GM23338 (cell line): ENCODE results near the gene CNTN5. TPM values are rescaled to one million over a fixed set of nuclear protein-coding genes. Genes with fewer than 3 reads are reported as not detected.

Experiments
- ATAC-seq: fragments of 200-7000 bp; cut with Tn5 transposase; 3 replicates; pipeline ENCODE4 v1.9.1; 2020
- DNase-seq: peaks from one replicate; pipeline ENCODE4 v3.0.0-alpha.2; 2015; ENCODE audit warnings: low spot score
- H2AFZ ChIP-seq: fragments of 200-600 bp; sonication (generic); 2 replicates; pipeline ENCODE4 v1.8.0; 2016; ENCODE audit warnings: antibody characterized with exemption, mild to moderate bottlenecking, moderate library complexity
- H3F3A ChIP-seq: fragments of 200-600 bp; sonication (generic); replicated peaks from 2 replicates; pipeline ENCODE4 v1.8.0; 2017; ENCODE audit warnings: antibody characterized with exemption, mixed run types, low read depth
- H3K27ac ChIP-seq: fragments of 200-600 bp; sonication (generic); 2 replicates; pipeline ENCODE4 v1.6.1; 2016; ENCODE audit warnings: low read depth
- H3K27me3 ChIP-seq: fragments of 200-600 bp; sonication (generic); 2 replicates; pipeline ENCODE4 v1.8.0; 2016; ENCODE audit warnings: mild to moderate bottlenecking, mixed run types, moderate library complexity; ENCODE audit not compliant: insufficient read depth
- H3K36me3 ChIP-seq: fragments of 200-600 bp; sonication (generic); 2 replicates; pipeline ENCODE4 v1.8.0; 2016; ENCODE audit warnings: mild to moderate bottlenecking; ENCODE audit not compliant: insufficient read depth
- H3K4me1 ChIP-seq: fragments of 200-600 bp; sonication (generic); 2 replicates; pipeline ENCODE4 v1.8.0; 2016; ENCODE audit warnings: mild to moderate bottlenecking, moderate library complexity; ENCODE audit not compliant: insufficient read depth
- H3K4me2 ChIP-seq: fragments of 200-600 bp; sonication (generic); 2 replicates; pipeline ENCODE4 v1.7.1; 2017; ENCODE audit warnings: mixed run types
- H3K4me3 ChIP-seq: fragments of 200-600 bp; sonication (generic); 2 replicates; pipeline ENCODE4 v1.6.1; 2016; ENCODE audit warnings: mixed run types
- H3K79me2 ChIP-seq: fragments of 200-600 bp; sonication (generic); replicated peaks from 2 replicates; pipeline ENCODE4 v1.8.0; 2017; ENCODE audit warnings: mild to moderate bottlenecking; ENCODE audit not compliant: insufficient read depth
- H3K9me2 ChIP-seq: fragments of 200-600 bp; sonication (generic); 2 replicates; pipeline ENCODE4 v1.8.0; 2017; ENCODE audit not compliant: insufficient read depth
- H4K20me1 ChIP-seq: fragments of 200-600 bp; sonication (generic); replicated peaks from 2 replicates; pipeline ENCODE4 v1.8.0; 2017; ENCODE audit warnings: mild to moderate bottlenecking; ENCODE audit not compliant: insufficient read depth
- H3K27ac Mint-ChIP-seq: 2 replicates; pipeline ENCODE4 v1.8.0; 2020; ENCODE audit warnings: inconsistent platforms, mild to moderate bottlenecking, moderate library complexity, mixed read lengths
- H3K27me3 Mint-ChIP-seq: 3 replicates; pipeline ENCODE4 v1.8.0; 2022; ENCODE audit warnings: low read depth, mild to moderate bottlenecking, moderate library complexity, mixed read lengths, inconsistent platforms; ENCODE audit not compliant: insufficient read depth, poor library complexity
- H3K36me3 Mint-ChIP-seq: 3 replicates; pipeline ENCODE4 v1.8.0; 2021; ENCODE audit warnings: low read depth, mild to moderate bottlenecking, inconsistent platforms, moderate library complexity, mixed read lengths
- H3K4me1 Mint-ChIP-seq: 3 replicates; pipeline ENCODE4 v1.8.0; 2020; ENCODE audit warnings: mild to moderate bottlenecking, inconsistent platforms, mixed read lengths
- H3K4me3 Mint-ChIP-seq: 3 replicates; pipeline ENCODE4 v1.8.0; 2021; ENCODE audit warnings: moderate library complexity, mild to moderate bottlenecking, inconsistent platforms, mixed read lengths
- H3K9me3 Mint-ChIP-seq: 3 replicates; pipeline ENCODE4 v1.8.0; 2020; ENCODE audit warnings: moderate library complexity, mild to moderate bottlenecking, inconsistent platforms, mixed read lengths
- CREB1 ChIP-seq: fragments of 250-450 bp; sonication (Bioruptor Pico); IDR thresholded peaks from 2 replicates; pipeline ENCODE4 v1.5.0; 2020; ENCODE audit warnings: low read depth, mild to moderate bottlenecking, moderate library complexity
- CTCF ChIP-seq, 2 experiments: fragments of 200-600 bp in 1 of 2; sonication (generic) in 1 of 2; conservative IDR thresholded peaks; 2 replicates each; pipeline versions ENCODE4 v1.5.1 to v1.6.1; 2016 to 2017; ENCODE audit warnings: antibody characterized with exemption in 2 of 2, low read depth in 2 of 2, mild to moderate bottlenecking in 2 of 2, moderate library complexity in 1 of 2
- ETS1 ChIP-seq: IDR thresholded peaks from 2 replicates; pipeline ENCODE4 v1.6.1; 2016; ENCODE audit warnings: antibody characterized with exemption
- EZH2 ChIP-seq: fragments of 200-600 bp; sonication (generic); IDR thresholded peaks from one replicate; pipeline ENCODE4 v1.8.0; 2017; ENCODE audit warnings: antibody characterized with exemption, mild to moderate bottlenecking, low read depth; ENCODE audit not compliant: unreplicated experiment
- EZH2phosphoT487 ChIP-seq: fragments of 200-600 bp; sonication (generic); IDR thresholded peaks from one replicate; pipeline ENCODE4 v1.8.1; 2018; ENCODE audit warnings: antibody characterized with exemption; ENCODE audit not compliant: unreplicated experiment
- JUNB ChIP-seq: IDR thresholded peaks from one replicate; pipeline ENCODE4 v1.6.1; 2016; ENCODE audit warnings: antibody characterized with exemption; ENCODE audit not compliant: unreplicated experiment
- NANOG ChIP-seq: IDR thresholded peaks from 2 replicates; pipeline ENCODE4 v1.6.1; 2016; ENCODE audit warnings: antibody characterized with exemption, borderline replicate concordance
- POLR2AphosphoS5 ChIP-seq: IDR thresholded peaks from 2 replicates; pipeline ENCODE4 v1.6.1; 2016; ENCODE audit warnings: antibody characterized with exemption, low read depth
- REST ChIP-seq: IDR thresholded peaks from one replicate; pipeline ENCODE4 v1.6.1; 2018; ENCODE audit warnings: antibody characterized with exemption; ENCODE audit not compliant: unreplicated experiment
- ZNF331 ChIP-seq: fragments of 250-450 bp; sonication (Bioruptor Pico); IDR thresholded peaks from 2 replicates; pipeline ENCODE4 v1.5.0; 2020; ENCODE audit warnings: low read depth, mild to moderate bottlenecking, moderate library complexity
- polyA plus RNA-seq: library from polyadenylated mRNA; unstranded; fragments of >200 nt; fragmentation: Nextera tagmentation; extraction: Ambion mirVana; gene quantifications from 2 replicates; pipeline ENCODE4 v1.2.1, GENCODE V29; 2016
- total RNA-seq: library from RNA; depleted of rRNA; stranded (reverse); fragments of >200 nt; shearing (Covaris generic); gene quantifications from 2 replicates; pipeline ENCODE4 v1.2.3, GENCODE V29; 2014

The CNTN5 gene
- total and polyA plus RNA-seq, 2 experiments from 2014 or later: not detected

GRCh38 chr11:99682646-99683045, 661.9 kb downstream of the CNTN5 start:
- Mint-ChIP-seq H3K27ac (no peak overlapping the region), H3K4me1 (no peaks in the 10 kb centered on the region), H3K4me3 (no peak overlapping the region), H3K27me3 (no peaks in the 10 kb centered on the region), H3K36me3 (no peaks in the 10 kb centered on the region), H3K9me3 (no peaks in the 10 kb centered on the region)
- Histone ChIP-seq H2AFZ (no peak overlapping the region), H3K27ac (no peak overlapping the region), H3K36me3 (no peaks in the 10 kb centered on the region), H3K4me2 (no peak overlapping the region), H3K4me1 (no peaks in the 10 kb centered on the region), H4K20me1 (no peaks in the 10 kb centered on the region), H3K79me2 (no peaks in the 10 kb centered on the region), H3K9me2 (no peaks in the 10 kb centered on the region), H3F3A (no peaks in the 10 kb centered on the region), H3K27me3 (no peaks in the 10 kb centered on the region), H3K4me3 (no peak overlapping the region)
- DNase-seq (no peak), ATAC-seq (no peak)
- TF ChIP-seq JUNB: no peak
- TF ChIP-seq NANOG: no peak
- no peak for TF ChIP-seq EZH2phosphoT487
- no peak for TF ChIP-seq CTCF (conservative IDR thresholded peaks at IDR 0.05; ENCODE audit: low read depth in 2 of 2)
- no peak for TF ChIP-seq ETS1
- no peak for TF ChIP-seq POLR2AphosphoS5
- TF ChIP-seq REST: no peak
- no peak for TF ChIP-seq EZH2

GRCh38 chr11:99683933-99684332, 663.2 kb downstream of the CNTN5 start:
- Histone ChIP-seq H2AFZ (no peak overlapping the region), H3K4me2 (no peak overlapping the region), H3K9me2 (no peaks in the 10 kb centered on the region), H3K4me1 (no peaks in the 10 kb centered on the region), H4K20me1 (no peaks in the 10 kb centered on the region), H3K36me3 (no peaks in the 10 kb centered on the region), H3K27me3 (no peaks in the 10 kb centered on the region), H3K4me3 (no peak overlapping the region), H3K79me2 (no peaks in the 10 kb centered on the region), H3K27ac (no peak overlapping the region), H3F3A (no peaks in the 10 kb centered on the region)
- no peak overlapping the region for H3K4me3 Mint-ChIP-seq
- TF ChIP-seq ZNF331 (CRISPR knock-in tag) (no peak), EZH2phosphoT487 (no peak), EZH2 (no peak), JUNB (no peak), REST (no peak), CREB1 (CRISPR knock-in tag) (no peak)
- H3K36me3 Mint-ChIP-seq: no peaks in the 10 kb centered on the region
- H3K4me1 Mint-ChIP-seq: no peaks in the 10 kb centered on the region
- no peak for ATAC-seq
- no peak overlapping the region for H3K27ac Mint-ChIP-seq
- no peaks in the 10 kb centered on the region for H3K9me3 Mint-ChIP-seq
- H3K27me3 Mint-ChIP-seq: no peaks in the 10 kb centered on the region
- DNase-seq: no peak
